NT2/D1 (cell line): Measurements from ENCODE around the gene CKMT1A.
A peak's percentile ranks its signal among the peaks of the same experiment; 100 is the strongest.
"Not testable (repeated sequence)": the region's sequence is repeated elsewhere in the genome, so short reads cannot be mapped to it uniquely, and the experiment has no call there.

Source experiments
- DNase-seq: peaks from one replicate; pipeline ENCODE4 v3.0.0-alpha.2; 2011; ENCODE audit warnings: low read depth, low spot score
- H3K27me3 ChIP-seq: 2 replicates; pipeline ENCODE4 v1.6.0; 2011; ENCODE audit warnings: mild to moderate bottlenecking; ENCODE audit not compliant: insufficient read length, insufficient read depth
- H3K36me3 ChIP-seq: 2 replicates; pipeline ENCODE4 v1.6.1; 2011; ENCODE audit warnings: mild to moderate bottlenecking, low read length, mixed read lengths; ENCODE audit not compliant: insufficient read depth, insufficient read length
- H3K4me1 ChIP-seq: 2 replicates; pipeline ENCODE4 v1.5.1; 2011; ENCODE audit not compliant: insufficient read depth, insufficient read length
- H3K4me3 ChIP-seq: 2 replicates; pipeline ENCODE4 v1.5.1; 2011; ENCODE audit warnings: low read depth; ENCODE audit not compliant: insufficient read length
- H3K9ac ChIP-seq: 2 replicates; pipeline ENCODE4 v1.6.0; 2011; ENCODE audit warnings: low read depth; ENCODE audit not compliant: insufficient read length
- H3K9me3 ChIP-seq: 2 replicates; pipeline ENCODE4 v1.5.1; 2011; ENCODE audit warnings: mild to moderate bottlenecking, low read length; ENCODE audit not compliant: insufficient read depth
- SUZ12 ChIP-seq: IDR thresholded peaks from 2 replicates; pipeline ENCODE4 v1.6.1; 2011; ENCODE audit not compliant: insufficient read length, insufficient read depth; ENCODE audit errors: extremely low read depth
- YY1 ChIP-seq: IDR thresholded peaks from 2 replicates; pipeline ENCODE4 v1.6.1; 2011; ENCODE audit not compliant: insufficient read length, insufficient read depth
- ZNF274 ChIP-seq: IDR thresholded peaks from 2 replicates; pipeline ENCODE4 v1.6.1; 2011; ENCODE audit warnings: mild to moderate bottlenecking, low read depth, low read length

The CKMT1A gene

DNA sequence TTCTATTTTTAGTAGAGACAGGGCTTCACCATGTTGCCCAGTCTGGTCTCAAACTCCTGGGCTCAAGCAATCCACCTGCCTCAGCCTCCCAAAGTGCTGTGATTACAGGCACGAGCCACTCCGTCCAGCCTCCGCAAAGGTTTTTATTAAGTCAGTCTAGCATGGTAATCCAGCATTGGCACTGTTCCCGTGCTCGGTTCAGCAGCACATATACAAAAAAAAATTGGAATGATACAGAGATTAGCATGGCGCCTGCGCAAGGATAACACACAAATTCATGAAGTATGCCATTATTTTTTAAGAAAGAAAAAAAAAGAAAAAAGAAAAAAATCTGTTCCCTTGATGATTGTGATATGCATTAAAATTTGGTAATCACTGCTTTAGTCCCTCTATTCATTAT lies 8.5 kb downstream of the CKMT1A start:
- DNase-seq: no peak
- Histone ChIP-seq H3K36me3 (no peaks in the 10 kb centered on the region), H3K9ac (no peak overlapping the region), H3K9me3 (no peaks in the 10 kb centered on the region), H3K4me3 (no peak overlapping the region), H3K27me3 (no peaks in the 10 kb centered on the region), H3K4me1 (no peaks in the 10 kb centered on the region)
- TF ChIP-seq SUZ12 (no peak), ZNF274 (no peak), YY1 (no peak)

DNA sequence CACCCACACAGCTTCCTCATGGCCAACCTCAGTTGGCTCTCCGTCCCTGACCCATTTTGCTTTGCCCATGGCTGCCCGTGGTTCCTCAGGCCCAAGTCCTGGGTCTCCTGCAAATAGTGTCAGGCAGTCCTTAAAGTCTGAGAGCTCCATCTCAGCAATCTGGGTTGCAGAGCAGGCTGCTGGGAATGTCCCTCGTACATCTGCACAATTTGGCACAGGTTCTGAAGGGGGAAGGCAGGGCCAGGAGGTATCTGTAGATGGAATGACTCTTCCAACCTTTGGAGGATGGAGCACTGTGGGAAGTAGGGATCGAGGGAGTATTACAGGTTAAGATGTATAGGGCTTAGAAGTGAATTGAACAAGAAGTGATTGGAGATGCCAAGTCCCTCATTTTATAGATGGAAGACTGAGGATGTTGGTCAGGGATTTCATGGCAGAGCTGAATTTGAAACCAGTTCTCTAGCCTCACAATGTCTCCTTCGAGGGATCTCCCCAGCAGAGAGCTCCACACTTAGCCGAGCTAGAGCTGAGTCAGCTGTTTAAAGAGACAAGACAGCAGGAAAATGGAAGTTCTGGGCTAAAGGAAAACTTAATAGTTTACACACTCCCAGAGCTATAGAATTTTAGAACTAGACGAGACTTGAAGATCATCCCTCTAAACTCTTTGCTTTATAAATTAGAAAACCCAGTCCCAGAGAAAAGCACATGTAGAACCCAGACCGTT lies 9.2 kb downstream of the CKMT1A start:
- Histone ChIP-seq H3K9me3 (no peaks in the 10 kb centered on the region), H3K27me3 (no peaks in the 10 kb centered on the region), H3K4me3 (no peak overlapping the region), H3K4me1 (no peaks in the 10 kb centered on the region), H3K9ac (no peak overlapping the region), H3K36me3 (no peaks in the 10 kb centered on the region)
- TF ChIP-seq ZNF274: no peak
- TF ChIP-seq SUZ12: no peak
- TF ChIP-seq YY1: no peak
- DNase-seq: no peak

DNA sequence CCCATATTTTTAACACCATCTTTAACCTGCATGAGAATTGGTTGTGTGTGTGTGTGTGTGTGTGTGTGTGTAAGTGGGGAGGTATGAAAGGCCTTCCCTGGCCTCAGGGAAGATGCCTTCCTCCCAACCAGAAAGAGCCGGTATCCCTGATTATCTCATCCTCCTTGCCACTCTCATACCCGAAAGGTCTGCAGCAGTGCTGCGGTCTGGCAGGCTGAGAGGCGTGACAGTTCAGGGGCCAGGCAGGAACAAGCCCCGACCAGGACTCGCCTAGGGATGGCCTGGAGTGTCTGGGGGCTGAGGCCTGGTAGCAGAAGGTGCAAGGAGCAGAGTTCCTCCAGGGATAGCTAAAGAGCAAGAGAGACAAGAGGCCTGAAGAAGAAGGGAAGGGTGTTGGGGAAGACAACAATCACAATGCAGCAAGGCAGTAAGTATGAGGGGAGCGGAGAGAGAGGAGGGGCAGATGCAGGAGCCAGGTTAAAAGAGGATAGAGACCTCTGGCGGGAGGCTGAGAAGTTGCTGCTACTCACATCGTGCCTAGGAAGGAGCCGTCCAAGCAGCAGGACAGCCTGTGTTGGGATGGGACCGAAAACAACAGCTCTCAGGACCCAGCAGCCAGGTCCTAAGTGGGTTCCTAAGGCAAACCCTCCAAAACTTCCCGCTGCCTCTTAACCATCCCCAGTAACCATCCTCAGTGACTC lies 16.9 kb downstream of the CKMT1A start:
- not testable (repeated sequence) for H3K4me1 ChIP-seq, H3K9me3 ChIP-seq, H3K4me3 ChIP-seq, H3K9ac ChIP-seq, H3K27me3 ChIP-seq, DNase-seq, H3K36me3 ChIP-seq

- H3K9me3 ChIP-seq: no peaks in the 10 kb centered on the region
- H3K4me1 ChIP-seq: no peaks in the 10 kb centered on the region
- H3K36me3 ChIP-seq: no peaks in the 10 kb centered on the region
- no peak overlapping the region for H3K4me3 ChIP-seq
- no peaks in the 10 kb centered on the region for H3K27me3 ChIP-seq
- no peak for TF ChIP-seq YY1
- TF ChIP-seq ZNF274: no peak
- no peak for TF ChIP-seq SUZ12
- H3K9ac ChIP-seq: no peak overlapping the region
- DNase-seq: no peak
Observed at GRCh38 chr15:43723151-43723550, 29.5 kb downstream of the CKMT1A start.

DNA sequence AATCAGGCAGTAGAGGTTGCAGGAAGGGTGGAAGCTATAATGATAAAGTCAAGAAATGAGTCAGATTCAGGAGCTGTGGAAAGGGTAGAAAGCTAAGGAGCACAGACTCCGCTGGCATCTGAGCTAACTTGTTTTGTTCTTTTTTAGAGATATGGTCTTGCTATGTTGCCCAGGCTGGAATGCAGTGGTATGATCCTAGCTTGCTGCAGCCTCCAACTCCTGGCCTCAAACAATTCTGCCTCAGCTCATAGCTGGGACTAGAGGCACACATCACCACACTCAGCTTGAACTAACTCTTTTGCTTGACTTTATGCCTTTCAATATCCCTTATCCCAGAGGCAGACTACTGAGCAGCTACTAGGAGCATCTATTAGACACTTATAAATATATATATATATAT lies 32.6 kb downstream of the CKMT1A start:
- H3K36me3 ChIP-seq, H3K4me1 ChIP-seq, DNase-seq, H3K9ac ChIP-seq, H3K9me3 ChIP-seq, H3K4me3 ChIP-seq, H3K27me3 ChIP-seq: not testable (repeated sequence)

GRCh38 chr15:43728053-43728725 lies 34.5 kb downstream of the CKMT1A start:
- not testable (repeated sequence) for H3K9ac ChIP-seq, H3K4me3 ChIP-seq, H3K36me3 ChIP-seq, H3K4me1 ChIP-seq, H3K27me3 ChIP-seq, H3K9me3 ChIP-seq, DNase-seq

- H3K27me3 ChIP-seq: no peaks in the 10 kb centered on the region
- TF ChIP-seq SUZ12 (no peak), YY1 (no peak), ZNF274 (no peak)
- DNase-seq: no peak
- H3K4me3 ChIP-seq: no peak overlapping the region
- H3K36me3 ChIP-seq: no peaks in the 10 kb centered on the region
- no peaks in the 10 kb centered on the region for H3K4me1 ChIP-seq
- H3K9me3 ChIP-seq: no peaks in the 10 kb centered on the region
- no peak overlapping the region for H3K9ac ChIP-seq
Observed at GRCh38 chr15:43735416-43735815, 41.8 kb downstream of the CKMT1A start.

DNA sequence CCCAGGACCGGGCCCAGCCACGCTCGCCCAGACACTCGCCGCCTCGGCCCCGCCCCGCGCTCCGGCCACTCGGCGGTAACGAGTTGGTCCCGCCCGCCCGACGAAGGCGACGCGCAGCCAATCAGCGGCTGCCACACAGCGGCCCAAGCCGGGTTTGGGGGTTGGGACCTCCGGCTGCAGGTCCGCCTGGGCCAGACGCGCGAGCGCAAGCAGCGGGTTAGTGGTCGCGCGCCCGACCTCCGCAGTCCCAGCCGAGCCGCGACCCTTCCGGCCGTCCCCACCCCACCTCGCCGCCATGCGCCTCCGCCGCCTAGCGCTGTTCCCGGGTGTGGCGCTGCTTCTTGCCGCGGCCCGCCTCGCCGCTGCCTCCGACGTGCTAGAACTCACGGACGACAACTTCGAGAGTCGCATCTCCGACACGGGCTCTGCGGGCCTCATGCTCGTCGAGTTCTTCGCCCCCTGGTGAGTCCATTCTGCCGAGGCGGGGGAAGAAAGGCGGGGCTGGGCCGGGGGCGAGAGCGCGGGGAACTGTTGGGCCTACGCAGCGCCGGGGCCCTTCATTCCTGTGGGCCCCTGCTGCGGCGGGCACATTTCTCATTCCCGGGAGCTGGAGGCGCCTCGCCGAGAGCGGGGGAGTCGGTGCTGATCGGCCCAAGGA lies 52.7 kb downstream of the CKMT1A start, which contains the start of gene PDIA3:
Gene PDIA3, plus strand, starts transcription at position 194 of the 658 bp plus-strand sequence. Its CDS starts 102 bp downstream, at position 296.
- H3K9me3 ChIP-seq, H3K36me3 ChIP-seq, H3K4me1 ChIP-seq, H3K27me3 ChIP-seq: not testable (repeated sequence)
- Histone ChIP-seq H3K9ac (peak within 1 kb of the TSS; percentile 70), H3K4me3 (peak within 1 kb of the TSS; percentile 65)
- peak; percentile 87 for DNase-seq

GRCh38 chr15:43746903-43747309 lies 53.2 kb downstream of the CKMT1A start:
- Histone ChIP-seq H3K36me3 (peaks cover 15% of the 10 kb centered on the region), H3K4me3 (peak overlapping the region; percentile 65), H3K9ac (peak overlapping the region; percentile 67)
- not testable (repeated sequence) for H3K27me3 ChIP-seq, H3K4me1 ChIP-seq, DNase-seq, H3K9me3 ChIP-seq
